Measurements from ENCODE around the gene CTNND2. TPM values are rescaled to one million over a fixed set of nuclear protein-coding genes. Genes with fewer than 3 reads are reported as not detected.

The CTNND2 gene
- total and polyA plus RNA-seq, 9 of the 15 experiments (the other 6 are each of a cell fraction or from before 2014, with no cell fraction given) = 0.03 to 0.35 TPM; not detected in 7

DNA sequence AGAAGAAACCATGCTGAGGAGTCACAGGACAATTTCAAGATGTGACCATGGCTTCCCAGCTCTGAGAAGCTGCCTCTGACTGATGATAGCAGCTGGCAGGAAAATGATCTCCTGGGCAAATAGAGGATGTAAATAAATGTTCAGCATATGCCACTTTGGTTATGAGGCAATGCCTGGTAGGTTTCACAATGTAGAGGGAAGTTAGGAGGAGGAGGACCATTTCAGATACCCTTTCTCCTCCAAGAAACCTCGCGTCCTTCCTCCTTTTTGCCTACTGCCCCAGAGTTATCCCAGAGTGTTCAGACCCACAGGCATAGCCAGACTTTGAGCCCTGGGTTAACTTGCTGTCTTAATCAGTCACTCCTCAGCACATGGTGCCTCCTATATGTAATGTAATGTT lies 601.6 kb downstream of the CTNND2 start:
- no TSS peak for BruUV-seq (replicated peaks)
- FAIRE-seq = no peak
- Histone ChIP-seq H3K9me1 (ENCODE audit: control insufficient read depth, insufficient read depth, low read length) (no peaks in the 10 kb centered on the region), H3K4me1 (replicated peaks in 1 of 2; ENCODE audit: control insufficient read depth in 2 of 2, insufficient read depth in 2 of 2, low read length in 2 of 2) (no peaks in the 10 kb centered on the region), H3K9ac (ENCODE audit: insufficient read depth in 1 of 2, low read depth in 2 of 2, low read length in 2 of 2) (no peak overlapping the region), H2AFZ (ENCODE audit: low read depth, low read length) (no peak overlapping the region), H3K4me2 (ENCODE audit: insufficient read depth, low read length) (no peak overlapping the region), H3K79me2 (ENCODE audit: control insufficient read depth, insufficient read depth, low read length) (no peaks in the 10 kb centered on the region), H4K20me1 (replicated peaks; ENCODE audit: control insufficient read depth, insufficient read depth, low read length) (no peaks in the 10 kb centered on the region), H3K27ac (ENCODE audit: extremely low read depth, low read depth, low read length) (no peak overlapping the region), H3K4me3 (no peak overlapping the region), H3K9me3 (replicated peaks; ENCODE audit: control insufficient read depth, insufficient read depth, low read depth, low read length) (no peaks in the 10 kb centered on the region), H3K27me3 (ENCODE audit: control insufficient read depth in 2 of 2, insufficient read depth in 2 of 2, low read length in 2 of 2) (no peaks in the 10 kb centered on the region; a peak in 1 of 5 replicates), H3K36me3 (ENCODE audit: control insufficient read depth, insufficient read depth, low read length) (no peaks in the 10 kb centered on the region)
- 0% methylated on average over 2 of the region's 2 CpGs for WGBS (ENCODE audit: insufficient coverage, low coverage, missing lambda C conversion rate)
- CTCF ChIA-PET (ENCODE audit: low intra/inter-chr PET ratio) = no interaction called here
- POLR2A ChIA-PET = no interaction called here
- in situ Hi-C loops (cut with MboI) = no loop called here
- no peak for DNase-seq (ENCODE audit: extremely low read depth in 1 of 4, low spot score in 3 of 4)
- intact Hi-C loops (cut with micrococcal nuclease) = no loop called here
- TF ChIP-seq TRIM24 (IDR thresholded peaks at IDR 0.05) (no peak), HMG20A (CRISPR knock-in tag; conservative IDR thresholded peaks at IDR 0.05) (no peak), CBX8 (IDR thresholded peaks at IDR 0.05; ENCODE audit: borderline replicate concordance, extremely low read depth, low read depth, low read length, poor library complexity, severe bottlenecking) (no peak), SREBF2 (CRISPR knock-in tag; IDR thresholded peaks at IDR 0.05) (no peak), TCF3 (CRISPR knock-in tag; IDR thresholded peaks at IDR 0.05) (no peak)
- TF ChIP-seq, protein P1, sequence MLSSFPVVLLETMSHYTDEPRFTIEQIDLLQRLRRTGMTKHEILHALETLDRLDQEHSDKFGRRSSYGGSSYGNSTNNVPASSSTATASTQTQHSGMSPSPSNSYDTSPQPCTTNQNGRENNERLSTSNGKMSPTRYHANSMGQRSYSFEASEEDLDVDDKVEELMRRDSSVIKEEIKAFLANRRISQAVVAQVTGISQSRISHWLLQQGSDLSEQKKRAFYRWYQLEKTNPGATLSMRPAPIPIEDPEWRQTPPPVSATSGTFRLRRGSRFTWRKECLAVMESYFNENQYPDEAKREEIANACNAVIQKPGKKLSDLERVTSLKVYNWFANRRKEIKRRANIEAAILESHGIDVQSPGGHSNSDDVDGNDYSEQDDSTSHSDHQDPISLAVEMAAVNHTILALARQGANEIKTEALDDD (IDR thresholded peaks at IDR 0.05) = no peak
- TF ChIP-seq, protein P2, sequence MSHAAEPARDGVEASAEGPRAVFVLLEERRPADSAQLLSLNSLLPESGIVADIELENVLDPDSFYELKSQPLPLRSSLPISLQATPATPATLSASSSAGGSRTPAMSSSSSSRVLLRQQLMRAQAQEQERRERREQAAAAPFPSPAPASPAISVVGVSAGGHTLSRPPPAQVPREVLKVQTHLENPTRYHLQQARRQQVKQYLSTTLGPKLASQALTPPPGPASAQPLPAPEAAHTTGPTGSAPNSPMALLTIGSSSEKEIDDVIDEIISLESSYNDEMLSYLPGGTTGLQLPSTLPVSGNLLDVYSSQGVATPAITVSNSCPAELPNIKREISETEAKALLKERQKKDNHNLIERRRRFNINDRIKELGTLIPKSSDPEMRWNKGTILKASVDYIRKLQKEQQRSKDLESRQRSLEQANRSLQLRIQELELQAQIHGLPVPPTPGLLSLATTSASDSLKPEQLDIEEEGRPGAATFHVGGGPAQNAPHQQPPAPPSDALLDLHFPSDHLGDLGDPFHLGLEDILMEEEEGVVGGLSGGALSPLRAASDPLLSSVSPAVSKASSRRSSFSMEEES (CRISPR knock-in tag; IDR thresholded peaks at IDR 0.05) = no peak
- no peak for ATAC-seq

Data from K562 (cell line).